Choroid plexus epithelial cell (primary cell): Measurements from ENCODE around the gene LMF1.

ENCODE experiments used
- DNase-seq: peaks from one replicate; pipeline ENCODE4 v3.0.0-alpha.2; 2010; ENCODE audit warnings: low read depth
- H3K4me3 ChIP-seq: 2 replicates; pipeline ENCODE4 v1.5.1; 2011; ENCODE audit warnings: low read depth, mild to moderate bottlenecking, control low read depth, low read length, moderate library complexity
- TF ChIP-seq, protein P1 (sequence below): conservative IDR thresholded peaks from 2 replicates; pipeline ENCODE4 v1.5.1; 2011; ENCODE audit warnings: low read depth, mild to moderate bottlenecking, control low read depth, inconsistent platforms, low read length, moderate library complexity

LMF1 gene

DNA sequence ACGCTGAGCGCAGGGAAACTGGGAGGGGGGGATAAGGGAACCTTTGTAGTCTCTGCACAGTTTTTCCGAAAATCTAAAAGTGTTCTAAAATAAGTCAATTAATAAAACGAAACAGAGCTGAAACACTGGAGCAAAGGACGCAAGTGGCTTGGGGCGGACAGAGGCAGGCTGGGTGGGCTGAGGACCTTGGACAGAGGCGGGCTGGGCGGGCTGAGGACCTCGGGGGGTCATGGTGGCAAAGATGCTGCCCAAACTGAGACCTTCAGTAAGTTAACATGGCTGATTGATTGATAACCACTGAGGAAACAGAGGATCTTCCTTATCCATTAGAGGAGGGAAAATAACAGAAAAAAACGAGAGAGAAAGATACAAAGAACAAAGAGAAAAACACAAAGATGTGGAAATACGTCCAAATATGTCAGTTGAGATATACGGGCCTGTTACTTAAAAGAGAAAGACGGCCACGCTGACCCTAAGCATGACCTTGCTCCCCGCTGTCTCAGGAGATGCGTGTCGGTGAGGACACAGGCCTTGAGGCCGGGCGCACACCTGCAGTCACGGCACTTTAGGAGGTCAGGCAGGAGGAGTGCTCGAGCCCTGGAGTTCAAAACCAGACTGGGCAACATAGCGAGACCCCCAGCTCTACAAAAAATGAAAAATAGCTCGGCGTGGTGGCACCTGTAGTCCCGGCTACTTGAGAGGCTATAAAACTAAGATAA, 94.1 kb downstream of the LMF1 start:
- no peak for DNase-seq
- TF ChIP-seq, protein P1, sequence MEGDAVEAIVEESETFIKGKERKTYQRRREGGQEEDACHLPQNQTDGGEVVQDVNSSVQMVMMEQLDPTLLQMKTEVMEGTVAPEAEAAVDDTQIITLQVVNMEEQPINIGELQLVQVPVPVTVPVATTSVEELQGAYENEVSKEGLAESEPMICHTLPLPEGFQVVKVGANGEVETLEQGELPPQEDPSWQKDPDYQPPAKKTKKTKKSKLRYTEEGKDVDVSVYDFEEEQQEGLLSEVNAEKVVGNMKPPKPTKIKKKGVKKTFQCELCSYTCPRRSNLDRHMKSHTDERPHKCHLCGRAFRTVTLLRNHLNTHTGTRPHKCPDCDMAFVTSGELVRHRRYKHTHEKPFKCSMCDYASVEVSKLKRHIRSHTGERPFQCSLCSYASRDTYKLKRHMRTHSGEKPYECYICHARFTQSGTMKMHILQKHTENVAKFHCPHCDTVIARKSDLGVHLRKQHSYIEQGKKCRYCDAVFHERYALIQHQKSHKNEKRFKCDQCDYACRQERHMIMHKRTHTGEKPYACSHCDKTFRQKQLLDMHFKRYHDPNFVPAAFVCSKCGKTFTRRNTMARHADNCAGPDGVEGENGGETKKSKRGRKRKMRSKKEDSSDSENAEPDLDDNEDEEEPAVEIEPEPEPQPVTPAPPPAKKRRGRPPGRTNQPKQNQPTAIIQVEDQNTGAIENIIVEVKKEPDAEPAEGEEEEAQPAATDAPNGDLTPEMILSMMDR: no peak
- no peak overlapping the region for H3K4me3 ChIP-seq

GRCh38 chr16:876041-876335, 94.8 kb downstream of the LMF1 start:
- no peak overlapping the region for H3K4me3 ChIP-seq
- TF ChIP-seq, protein P1: no peak
- no peak for DNase-seq

DNA sequence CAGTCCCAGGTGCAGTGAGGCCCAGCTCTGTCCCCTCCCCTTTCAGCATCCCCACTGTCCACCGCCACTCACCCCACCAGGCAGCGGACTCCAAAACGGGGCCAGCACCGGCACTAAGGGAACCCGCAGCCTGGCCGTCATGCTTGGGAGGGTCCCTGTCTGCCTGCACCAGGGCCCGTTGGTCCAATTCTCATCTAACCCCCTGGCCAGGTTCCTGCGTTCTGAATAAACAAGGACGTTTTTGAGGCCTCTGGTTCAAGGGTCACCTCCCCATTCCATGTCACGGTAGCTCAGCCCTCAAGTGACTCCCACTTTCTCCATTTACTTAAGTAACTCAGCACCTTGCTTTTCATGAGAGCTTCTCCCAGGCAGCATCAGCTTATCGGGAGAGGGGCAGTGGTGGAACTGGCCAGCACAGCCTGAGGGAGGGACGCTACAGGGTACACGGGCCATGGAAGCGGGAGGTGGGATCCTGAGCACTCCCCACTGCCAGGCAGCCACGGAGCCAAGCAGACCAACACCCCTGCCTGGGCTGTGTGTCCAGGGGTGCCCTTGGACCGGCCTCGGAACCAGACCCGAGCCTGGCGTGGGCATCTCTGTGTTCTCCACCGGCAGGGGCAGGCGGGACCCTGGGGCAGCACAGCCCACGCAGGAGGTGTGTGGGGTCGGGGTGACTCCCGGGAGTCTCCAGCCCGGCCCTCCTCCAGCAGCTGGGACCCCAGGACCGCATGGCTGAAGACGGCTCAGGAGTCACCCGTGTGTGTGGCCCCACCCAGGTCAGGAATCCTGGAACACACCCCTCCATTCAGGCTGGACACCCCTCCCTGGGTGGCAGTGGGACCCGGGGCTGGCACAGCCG, 95.4 kb downstream of the LMF1 start:
- TF ChIP-seq, protein P1: no peak
- H3K4me3 ChIP-seq: no peak overlapping the region
- DNase-seq: no peak

DNA sequence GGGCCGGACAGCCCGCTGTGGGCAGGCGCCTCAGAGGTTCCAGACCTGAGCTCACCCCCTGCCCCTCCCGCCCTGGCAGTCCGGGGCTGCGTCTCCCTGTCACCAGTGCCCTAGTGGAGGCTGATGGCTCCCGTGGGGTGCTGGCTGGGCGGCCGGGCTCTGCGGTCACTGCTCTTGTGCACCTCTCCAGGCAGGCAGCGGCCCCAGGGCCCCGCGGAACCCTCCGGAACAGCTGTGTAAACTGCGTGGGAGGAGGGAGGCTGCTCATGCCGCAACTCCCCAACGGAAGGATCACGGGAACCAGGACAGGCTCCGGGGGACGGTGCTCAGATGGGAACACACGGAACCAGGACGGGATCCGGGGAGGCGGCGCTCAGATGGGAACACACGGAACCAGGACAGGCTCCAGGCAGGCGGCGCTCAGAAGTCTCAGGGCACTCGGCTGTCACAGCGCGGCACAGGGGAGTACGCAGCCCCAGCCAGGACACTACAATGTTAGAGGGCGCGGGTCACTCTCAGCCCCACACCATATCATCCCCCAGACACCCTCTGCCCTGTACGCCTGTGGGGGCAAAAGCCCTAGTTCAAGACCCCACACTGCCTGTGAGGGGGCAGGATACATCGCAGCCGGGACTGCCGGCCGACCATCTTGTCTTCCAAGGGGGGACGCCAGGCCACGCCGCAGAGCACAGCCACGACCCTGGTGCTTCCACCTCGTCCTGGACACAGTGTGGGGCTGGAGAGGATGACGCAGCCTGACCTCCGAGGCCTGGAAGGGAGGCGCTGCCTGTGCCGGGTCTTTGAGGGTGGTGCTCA, 96.2 kb downstream of the LMF1 start:
- H3K4me3 ChIP-seq: no peak overlapping the region
- no peak for DNase-seq
- TF ChIP-seq, protein P1: no peak

DNA sequence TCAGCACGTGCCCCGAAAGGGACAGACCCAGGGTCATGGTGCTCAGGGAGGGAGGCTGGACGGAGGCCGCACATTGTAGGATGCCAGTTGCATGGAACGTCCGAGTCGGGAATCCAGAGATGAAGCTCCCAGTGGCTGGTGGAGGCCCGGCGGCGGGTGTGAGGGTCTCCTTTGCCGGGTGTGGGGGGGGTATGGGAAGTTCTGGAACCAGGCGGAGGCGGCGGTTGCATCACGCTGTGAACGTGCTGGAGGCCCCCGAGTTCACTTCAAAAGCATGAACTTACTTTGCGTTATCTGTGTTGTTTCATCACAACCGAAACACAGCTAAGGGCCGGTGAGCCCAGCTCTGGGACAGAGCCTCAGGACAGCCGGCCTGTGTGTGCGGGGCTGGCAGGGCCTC, 96.9 kb downstream of the LMF1 start:
- TF ChIP-seq, protein P1: no peak

GRCh38 chr16:873243-873661, 97.5 kb downstream of the LMF1 start:
- TF ChIP-seq, protein P1: no peak
- DNase-seq: no peak
- H3K4me3 ChIP-seq: no peak overlapping the region

More for the DNA sequence above, 96.9 kb downstream of the LMF1 start:
- H3K4me3 ChIP-seq: no peak overlapping the region
- no peak for DNase-seq
